ENCODE data around the gene PPP1R3G.

The PPP1R3G gene

DNA sequence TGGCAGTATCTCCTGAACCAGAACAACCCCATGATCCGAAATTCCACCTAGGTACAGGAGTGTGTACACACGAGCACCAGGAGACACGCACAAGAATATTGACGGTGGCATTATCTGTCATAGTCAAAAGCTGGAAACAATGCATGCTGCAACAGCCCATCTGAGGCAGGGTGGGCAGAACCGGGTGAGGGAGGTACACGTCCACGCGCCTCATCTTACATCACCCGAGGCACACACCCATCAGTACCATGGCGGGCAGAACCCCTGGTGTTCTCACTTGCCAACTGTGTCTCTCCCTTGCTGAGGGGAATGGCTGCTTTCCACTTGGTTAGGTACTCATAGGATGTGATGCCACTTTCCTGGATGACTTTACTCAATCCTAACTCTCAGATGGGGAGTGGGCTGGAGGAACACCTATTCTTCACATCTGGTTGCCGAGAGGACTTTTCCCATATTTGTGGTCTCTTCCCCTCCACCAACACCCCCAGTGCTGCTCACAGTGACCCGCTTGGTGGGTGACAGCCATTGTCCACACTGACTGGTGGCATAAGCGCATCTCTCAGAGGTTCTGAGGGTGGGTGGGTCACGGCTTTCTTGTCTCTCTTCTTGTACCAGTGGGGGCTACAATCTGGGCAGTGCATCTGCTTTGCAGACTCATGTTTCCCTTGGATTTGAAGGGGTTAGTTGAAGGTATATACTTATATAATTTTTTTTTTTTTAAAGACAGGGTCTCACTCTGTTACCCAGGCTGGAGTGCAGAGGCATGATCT, 13.5 kb downstream of the PPP1R3G start:
- Histone ChIP-seq H3K27ac (replicated peaks) (no peak overlapping the region), H3K27me3 (ENCODE audit: insufficient read depth, poor library complexity, severe bottlenecking) (no peaks in the 10 kb centered on the region), H3K4me3 (replicated peaks; ENCODE audit: insufficient read depth, low read length) (no peak overlapping the region)
- DNase-seq (ENCODE audit: low read depth in 1 of 2, low spot score in 1 of 2): no peak
- TF ChIP-seq POLR2AphosphoS5 (IDR thresholded peaks at IDR 0.05; ENCODE audit: low read depth): no peak
- TF ChIP-seq, protein P1, sequence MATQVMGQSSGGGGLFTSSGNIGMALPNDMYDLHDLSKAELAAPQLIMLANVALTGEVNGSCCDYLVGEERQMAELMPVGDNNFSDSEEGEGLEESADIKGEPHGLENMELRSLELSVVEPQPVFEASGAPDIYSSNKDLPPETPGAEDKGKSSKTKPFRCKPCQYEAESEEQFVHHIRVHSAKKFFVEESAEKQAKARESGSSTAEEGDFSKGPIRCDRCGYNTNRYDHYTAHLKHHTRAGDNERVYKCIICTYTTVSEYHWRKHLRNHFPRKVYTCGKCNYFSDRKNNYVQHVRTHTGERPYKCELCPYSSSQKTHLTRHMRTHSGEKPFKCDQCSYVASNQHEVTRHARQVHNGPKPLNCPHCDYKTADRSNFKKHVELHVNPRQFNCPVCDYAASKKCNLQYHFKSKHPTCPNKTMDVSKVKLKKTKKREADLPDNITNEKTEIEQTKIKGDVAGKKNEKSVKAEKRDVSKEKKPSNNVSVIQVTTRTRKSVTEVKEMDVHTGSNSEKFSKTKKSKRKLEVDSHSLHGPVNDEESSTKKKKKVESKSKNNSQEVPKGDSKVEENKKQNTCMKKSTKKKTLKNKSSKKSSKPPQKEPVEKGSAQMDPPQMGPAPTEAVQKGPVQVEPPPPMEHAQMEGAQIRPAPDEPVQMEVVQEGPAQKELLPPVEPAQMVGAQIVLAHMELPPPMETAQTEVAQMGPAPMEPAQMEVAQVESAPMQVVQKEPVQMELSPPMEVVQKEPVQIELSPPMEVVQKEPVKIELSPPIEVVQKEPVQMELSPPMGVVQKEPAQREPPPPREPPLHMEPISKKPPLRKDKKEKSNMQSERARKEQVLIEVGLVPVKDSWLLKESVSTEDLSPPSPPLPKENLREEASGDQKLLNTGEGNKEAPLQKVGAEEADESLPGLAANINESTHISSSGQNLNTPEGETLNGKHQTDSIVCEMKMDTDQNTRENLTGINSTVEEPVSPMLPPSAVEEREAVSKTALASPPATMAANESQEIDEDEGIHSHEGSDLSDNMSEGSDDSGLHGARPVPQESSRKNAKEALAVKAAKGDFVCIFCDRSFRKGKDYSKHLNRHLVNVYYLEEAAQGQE (IDR thresholded peaks at IDR 0.05; ENCODE audit: insufficient replicate concordance, low read depth): no peak
- TF ChIP-seq GABPA (IDR thresholded peaks at IDR 0.05; ENCODE audit: low read depth): no peak
- TF ChIP-seq, protein P2, sequence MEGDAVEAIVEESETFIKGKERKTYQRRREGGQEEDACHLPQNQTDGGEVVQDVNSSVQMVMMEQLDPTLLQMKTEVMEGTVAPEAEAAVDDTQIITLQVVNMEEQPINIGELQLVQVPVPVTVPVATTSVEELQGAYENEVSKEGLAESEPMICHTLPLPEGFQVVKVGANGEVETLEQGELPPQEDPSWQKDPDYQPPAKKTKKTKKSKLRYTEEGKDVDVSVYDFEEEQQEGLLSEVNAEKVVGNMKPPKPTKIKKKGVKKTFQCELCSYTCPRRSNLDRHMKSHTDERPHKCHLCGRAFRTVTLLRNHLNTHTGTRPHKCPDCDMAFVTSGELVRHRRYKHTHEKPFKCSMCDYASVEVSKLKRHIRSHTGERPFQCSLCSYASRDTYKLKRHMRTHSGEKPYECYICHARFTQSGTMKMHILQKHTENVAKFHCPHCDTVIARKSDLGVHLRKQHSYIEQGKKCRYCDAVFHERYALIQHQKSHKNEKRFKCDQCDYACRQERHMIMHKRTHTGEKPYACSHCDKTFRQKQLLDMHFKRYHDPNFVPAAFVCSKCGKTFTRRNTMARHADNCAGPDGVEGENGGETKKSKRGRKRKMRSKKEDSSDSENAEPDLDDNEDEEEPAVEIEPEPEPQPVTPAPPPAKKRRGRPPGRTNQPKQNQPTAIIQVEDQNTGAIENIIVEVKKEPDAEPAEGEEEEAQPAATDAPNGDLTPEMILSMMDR (IDR thresholded peaks at IDR 0.05; ENCODE audit: insufficient read depth, low read length): no peak
- TF ChIP-seq SPI1 (IDR thresholded peaks at IDR 0.05; ENCODE audit: borderline replicate concordance, low read depth): no peak

DNA sequence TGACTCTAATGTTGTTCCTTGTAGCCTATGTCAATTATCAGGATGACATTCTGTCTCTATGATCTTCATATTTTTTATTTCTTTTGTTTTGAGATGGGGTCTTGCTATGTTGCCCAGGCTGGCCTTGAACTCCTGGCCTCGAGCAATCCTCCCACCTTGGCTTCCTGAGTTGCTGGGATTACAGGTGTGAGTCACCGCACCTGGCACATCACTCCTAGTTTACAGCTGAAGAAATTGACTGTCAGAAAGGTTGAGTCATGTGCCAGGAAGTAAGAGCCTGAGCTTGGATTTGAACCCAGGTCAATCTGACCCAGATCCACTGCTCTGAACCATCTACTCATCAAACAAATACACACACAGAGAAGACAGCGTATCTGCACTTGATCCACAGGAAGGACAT, 14.4 kb downstream of the PPP1R3G start:
- Histone ChIP-seq H3K4me3 (replicated peaks; ENCODE audit: insufficient read depth, low read length) (no peak overlapping the region), H3K27ac (replicated peaks) (no peak overlapping the region), H3K27me3 (ENCODE audit: insufficient read depth, poor library complexity, severe bottlenecking) (no peaks in the 10 kb centered on the region)
- no peak for DNase-seq (ENCODE audit: low read depth in 1 of 2, low spot score in 1 of 2)
- TF ChIP-seq POLR2AphosphoS5 (IDR thresholded peaks at IDR 0.05; ENCODE audit: low read depth): no peak

DNA sequence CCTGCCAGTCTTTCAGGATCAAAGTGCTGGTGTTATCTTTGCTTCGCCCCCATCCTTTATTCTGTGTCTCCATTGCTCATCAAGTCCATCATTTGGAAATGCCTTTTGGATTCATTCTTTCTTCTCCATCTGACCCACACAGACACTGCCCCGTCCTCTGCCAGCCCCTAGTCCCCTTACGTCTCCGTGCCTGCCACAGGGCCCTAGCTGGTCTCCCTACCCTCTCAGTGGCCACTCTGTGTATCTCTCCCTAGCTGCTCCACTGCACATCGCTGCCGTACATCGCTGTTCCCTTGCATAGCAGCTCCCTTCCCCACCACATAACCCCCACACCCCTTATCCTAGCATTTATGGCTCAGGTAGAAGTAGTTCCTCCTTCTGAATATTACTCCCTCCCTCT, 15.7 kb downstream of the PPP1R3G start:
- Histone ChIP-seq H3K27ac (replicated peaks) (no peak overlapping the region), H3K27me3 (ENCODE audit: insufficient read depth, poor library complexity, severe bottlenecking) (no peaks in the 10 kb centered on the region), H3K4me3 (replicated peaks; ENCODE audit: insufficient read depth, low read length) (no peak overlapping the region)
- no peak for TF ChIP-seq POLR2AphosphoS5 (IDR thresholded peaks at IDR 0.05; ENCODE audit: low read depth)
- TF ChIP-seq SPI1 (IDR thresholded peaks at IDR 0.05; ENCODE audit: borderline replicate concordance, low read depth): no peak
- TF ChIP-seq, protein P1 (IDR thresholded peaks at IDR 0.05; ENCODE audit: insufficient replicate concordance, low read depth): no peak
- TF ChIP-seq, protein P2 (IDR thresholded peaks at IDR 0.05; ENCODE audit: insufficient read depth, low read length): no peak
- TF ChIP-seq GABPA (IDR thresholded peaks at IDR 0.05; ENCODE audit: low read depth): no peak
- DNase-seq (ENCODE audit: low read depth in 1 of 2, low spot score in 1 of 2): no peak

DNA sequence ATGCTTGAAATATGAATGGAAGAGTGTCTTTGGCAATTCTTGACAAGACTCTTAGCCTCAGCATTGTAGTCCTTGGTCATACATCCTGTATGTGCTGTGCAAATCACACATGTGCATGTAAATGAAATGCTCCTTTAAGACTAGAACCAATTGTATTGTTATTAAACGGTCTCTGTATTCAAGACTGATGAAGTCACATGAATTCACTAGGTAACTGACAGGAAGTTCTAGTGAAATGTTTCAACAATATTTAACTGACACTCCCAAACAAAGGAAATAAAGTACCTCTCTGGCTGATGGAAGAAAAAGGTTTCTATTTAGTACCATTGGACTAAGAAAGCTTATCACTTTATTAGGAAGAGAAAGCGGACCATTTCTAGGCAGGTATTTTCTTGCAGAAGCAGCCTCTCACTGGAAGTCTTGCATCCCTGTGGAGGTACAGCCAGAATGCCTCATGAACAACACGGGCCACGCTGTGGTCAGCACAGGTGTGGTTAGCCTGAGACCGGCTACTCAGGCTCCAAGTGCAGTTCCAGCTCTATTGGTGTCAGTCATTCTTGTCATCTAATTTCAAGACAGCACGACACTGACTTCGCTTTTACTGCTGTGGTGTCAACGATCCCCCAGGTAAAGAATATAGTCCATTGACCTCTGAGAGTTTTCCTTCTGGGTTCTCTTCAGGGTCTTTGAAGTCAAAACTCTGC, 17.3 kb downstream of the PPP1R3G start:
- TF ChIP-seq GABPA (IDR thresholded peaks at IDR 0.05; ENCODE audit: low read depth) (no peak), SPI1 (IDR thresholded peaks at IDR 0.05; ENCODE audit: borderline replicate concordance, low read depth) (no peak)
- TF ChIP-seq, protein P2 (IDR thresholded peaks at IDR 0.05; ENCODE audit: insufficient read depth, low read length): no peak
- no peak overlapping the region for H3K27ac ChIP-seq (replicated peaks)

More for the DNA sequence above, 17.3 kb downstream of the PPP1R3G start:
- Histone ChIP-seq H3K27me3 (ENCODE audit: insufficient read depth, poor library complexity, severe bottlenecking) (no peaks in the 10 kb centered on the region), H3K4me3 (replicated peaks; ENCODE audit: insufficient read depth, low read length) (no peak overlapping the region)
- DNase-seq (ENCODE audit: low read depth in 1 of 2, low spot score in 1 of 2): no peak

Measured in HL-60 (cell line).